HepG2 (cell line): Measurements from ENCODE around the gene MTFP1. TPM values are rescaled to one million over a fixed set of nuclear protein-coding genes. Genes with fewer than 3 reads are reported as not detected.

ENCODE experiments used
- ATAC-seq: fragments of 200-7000 bp; cut with Tn5 transposase; 3 replicates; pipeline ENCODE4 v1.9.1; 2020; ENCODE audit warnings: mild to moderate bottlenecking, moderate library complexity
- BruUV-seq: library from RNA; stranded (reverse); fragments of 400-500 nt; replicated peaks from 2 replicates; lab custom pipeline; 2021; lab: Mats Ljungman, UMichigan
- CTCF ChIA-PET: fragments of 300-600 bp; formaldehyde crosslinking; extraction: SDS; loops from one replicate; lab custom pipeline; 2021; ENCODE audit warnings: low total read pairs, inconsistent platforms, low intra/inter-chr PET ratio; lab: Yijun Ruan, JAX
- POLR2A ChIA-PET: fragments of 350-600 bp; sonication (Branson Sonifier 250); formaldehyde crosslinking; loops from one replicate; lab custom pipeline; 2020; ENCODE audit warnings: antibody characterized with exemption, inconsistent platforms; lab: Yijun Ruan, JAX
- DNase-seq: peaks from one replicate; pipeline ENCODE4 v3.0.0-alpha.2; 2015; ENCODE audit warnings: low spot score
- FAIRE-seq: peaks from 3 replicates; lab custom pipeline; 2011; peaks lifted over from hg19 to GRCh38; lab: Jason Lieb, UNC
- H2AFZ ChIP-seq: one replicate; pipeline ENCODE4 v1.6.1; 2011; ENCODE audit warnings: low read length, inconsistent platforms
- H3K27ac ChIP-seq: fragments of 300-600 bp; 3 replicates; pipeline ENCODE4 v1.8.0; 2011; ENCODE audit warnings: mixed run types, mild to moderate bottlenecking, mixed read lengths, low read length, inconsistent platforms; ENCODE audit not compliant: insufficient read depth; ENCODE audit errors: extremely low read length
- H3K27me3 ChIP-seq, 2 experiments: fragments of 200-600 bp in 1 of 2; 2 replicates in 1 of 2; 3 replicates in 1 of 2; pipeline versions ENCODE4 v1.6.0 to v1.8.0; 2011; ENCODE audit warnings: low read length in 2 of 2, mild to moderate bottlenecking in 2 of 2, moderate library complexity in 2 of 2, inconsistent platforms in 1 of 2; ENCODE audit not compliant: insufficient read depth in 2 of 2, control insufficient read depth in 1 of 2
- H3K36me3 ChIP-seq, 2 experiments: fragments of 200-600 bp in 1 of 2; replicated peaks in 1 of 2; 2 replicates in 1 of 2; 3 replicates in 1 of 2; pipeline versions ENCODE4 v1.5.1 to v1.8.0; 2011; ENCODE audit warnings: low read length in 2 of 2, inconsistent platforms in 1 of 2; ENCODE audit not compliant: insufficient read depth in 2 of 2, control insufficient read depth in 1 of 2
- H3K4me1 ChIP-seq: 2 replicates; pipeline ENCODE4 v1.5.1; 2012; ENCODE audit warnings: low read length, inconsistent platforms; ENCODE audit not compliant: insufficient read depth
- H3K4me2 ChIP-seq: 2 replicates; pipeline ENCODE4 v1.6.0; 2011; ENCODE audit warnings: low read depth, low read length, inconsistent platforms
- H3K4me3 ChIP-seq, 3 experiments: fragments of 200-600 bp in 1 of 3; sonication (generic), shearing (Covaris generic) in 1 of 3; replicated peaks in 1 of 3; 2 replicates each; pipeline ENCODE4 v1.5.1; 2011 to 2016; ENCODE audit warnings: low read length in 3 of 3, inconsistent platforms in 2 of 3, low read depth in 2 of 3, mild to moderate bottlenecking in 2 of 3, control low read depth in 1 of 3, mixed read lengths in 1 of 3; ENCODE audit not compliant: insufficient read depth in 1 of 3
- H3K79me2 ChIP-seq: one replicate; pipeline ENCODE4 v1.6.1; 2011; ENCODE audit warnings: low read length, inconsistent platforms; ENCODE audit not compliant: insufficient read depth
- H3K9ac ChIP-seq: 2 replicates; pipeline ENCODE4 v1.6.0; 2011; ENCODE audit warnings: mild to moderate bottlenecking, low read depth, low read length, inconsistent platforms; ENCODE audit not compliant: insufficient read depth
- H3K9me3 ChIP-seq: 2 replicates; pipeline ENCODE4 v1.5.1; 2012; ENCODE audit warnings: mild to moderate bottlenecking, low read length
- H4K20me1 ChIP-seq: 2 replicates; pipeline ENCODE4 v1.6.0; 2011; ENCODE audit warnings: inconsistent platforms, mild to moderate bottlenecking, low read length, moderate library complexity; ENCODE audit not compliant: insufficient read depth
- E2F5 ChIP-seq: sonication (generic); formaldehyde crosslinking; conservative IDR thresholded peaks from 2 replicates; pipeline ENCODE4 v1.4.0; 2020; ENCODE audit warnings: missing genetic modification reagents
- HDAC2 ChIP-seq: sonication (generic); formaldehyde crosslinking; IDR thresholded peaks from 2 replicates; pipeline ENCODE4 v1.4.0; 2020; ENCODE audit warnings: missing genetic modification reagents
- HNF4G ChIP-seq, 2 experiments: sonication (generic) in 1 of 2; formaldehyde crosslinking in 1 of 2; IDR thresholded peaks; 2 replicates each; pipeline versions ENCODE4 v1.4.0 to v1.6.1; 2011 to 2020; ENCODE audit warnings: borderline replicate concordance in 2 of 2, low read depth in 2 of 2, mild to moderate bottlenecking in 2 of 2, low read length in 1 of 2, missing genetic modification reagents in 1 of 2, moderate library complexity in 1 of 2
- IRF2 ChIP-seq: IDR thresholded peaks from 2 replicates; pipeline ENCODE4 v1.6.1; 2018; ENCODE audit warnings: missing genetic modification reagents, missing compliant biosample characterization
- KMT2A ChIP-seq: sonication (generic); formaldehyde crosslinking; IDR thresholded peaks from 2 replicates; pipeline ENCODE4 v1.4.0; 2020; ENCODE audit warnings: missing genetic modification reagents
- MAFF ChIP-seq: IDR thresholded peaks from 2 replicates; pipeline ENCODE4 v1.6.1; 2011; ENCODE audit warnings: low read depth, low read length, improper control_type of control experiment
- MAFK ChIP-seq, 2 experiments: IDR thresholded peaks in 1 of 2; conservative IDR thresholded peaks in 1 of 2; 2 replicates each; pipeline ENCODE4 v1.6.1; 2011; ENCODE audit warnings: improper control_type of control experiment in 2 of 2, low read length in 2 of 2
- MBNL3 ChIP-seq: fragments of 250-450 bp; sonication (Bioruptor Pico); conservative IDR thresholded peaks from 2 replicates; pipeline ENCODE4 v1.8.0; 2022; ENCODE audit warnings: mild to moderate bottlenecking, inconsistent platforms
- MTA1 ChIP-seq: sonication (generic); formaldehyde crosslinking; IDR thresholded peaks from 2 replicates; pipeline ENCODE4 v1.4.0; 2020; ENCODE audit warnings: missing genetic modification reagents, mild to moderate bottlenecking, borderline replicate concordance
- PHF5A ChIP-seq: IDR thresholded peaks from one replicate; pipeline ENCODE4 v1.6.1; 2018; ENCODE audit warnings: low read depth, missing genetic modification reagents; ENCODE audit not compliant: unreplicated experiment
- SMC3 ChIP-seq: IDR thresholded peaks from 2 replicates; pipeline ENCODE4 v1.6.1; 2011; ENCODE audit warnings: low read length, improper control_type of control experiment
- SNRNP70 ChIP-seq: fragments of 200-400 bp; formaldehyde crosslinking; IDR thresholded peaks from 2 replicates; pipeline ENCODE4 v1.6.1; 2017; ENCODE audit warnings: mild to moderate bottlenecking, low read depth, low read length, moderate library complexity
- SP5 ChIP-seq: IDR thresholded peaks from 2 replicates; pipeline ENCODE4 v1.6.1; 2016; ENCODE audit warnings: low read depth, borderline replicate concordance
- WGBS: methylation state at CpG from one replicate; pipeline ENCODE4 v1.1.6; 2017; ENCODE audit warnings: low lambda C conversion rate; 5-methylcytosine and 5-hydroxymethylcytosine counted together
- in situ Hi-C: cut with HindIII; loops from 2 replicates; pipeline ENCODE4 v1.10.0; 2017; ENCODE audit warnings: low pct_unique_long_range_greater_than_20kb; ENCODE audit not compliant: extremely low pct_ligation_motif_present
- intact Hi-C: fragments of 100-400 bp; cut with micrococcal nuclease; formaldehyde crosslinking; loops from one replicate; pipeline ENCODE4 v1.10.0; 2022; ENCODE audit not compliant: unreplicated experiment
- polyA plus RNA-seq, 8 experiments: library from polyadenylated mRNA; depleted of rRNA in 3 of 8; stranded (reverse) in 7 of 8; unstranded in 1 of 8; fragments of >200 nt; fragmentation: Illumina TruSeq in 4 of 8; extraction: Trizol in 4 of 8; gene quantifications; 2 replicates each; pipeline versions ENCODE4 v1.2.1 to v1.2.3, GENCODE V29; 2011 to 2016; ENCODE audit warnings: low read depth in 4 of 8, missing spikeins in 1 of 8, mixed read lengths in 1 of 8; ENCODE audit not compliant: insufficient read depth in 1 of 8
- total RNA-seq, 5 experiments: library from RNA; depleted of rRNA; stranded (reverse); fragments of >200 nt; fragmentation: Illumina TruSeq; extraction: Trizol; gene quantifications; 2 replicates each; pipeline ENCODE4 v1.2.3, GENCODE V29; 2016; ENCODE audit warnings: low read depth in 1 of 5
- TF ChIP-seq, protein P1 (sequence below): sonication (generic); formaldehyde crosslinking; IDR thresholded peaks from 2 replicates; pipeline ENCODE4 v1.4.0; 2020; ENCODE audit warnings: missing genetic modification reagents

Gene MTFP1
- total and polyA plus RNA-seq, 2 of the 13 experiments (the other 11 are each of a cell fraction or from before 2014, with no cell fraction given): 29.5 to 45.6 TPM

GRCh38 chr22:30432096-30432495 is 6.5 kb downstream of the MTFP1 start:
- in situ Hi-C loops: no loop called here
- POLR2A ChIA-PET: interaction anchor here (2.8 kb wide), 1 partner anchor 9 kb away, joined by 26 read pairs; no protein-coding TSS in a partner anchor
- H3K4me1 ChIP-seq: peaks cover 42% of the 10 kb centered on the region
- H3K4me2 ChIP-seq: no peak overlapping the region
- H4K20me1 ChIP-seq: no peaks in the 10 kb centered on the region
- H3K4me3 ChIP-seq: no peak overlapping the region
- no peak overlapping the region for H3K27ac ChIP-seq
- TF ChIP-seq, protein P1, sequence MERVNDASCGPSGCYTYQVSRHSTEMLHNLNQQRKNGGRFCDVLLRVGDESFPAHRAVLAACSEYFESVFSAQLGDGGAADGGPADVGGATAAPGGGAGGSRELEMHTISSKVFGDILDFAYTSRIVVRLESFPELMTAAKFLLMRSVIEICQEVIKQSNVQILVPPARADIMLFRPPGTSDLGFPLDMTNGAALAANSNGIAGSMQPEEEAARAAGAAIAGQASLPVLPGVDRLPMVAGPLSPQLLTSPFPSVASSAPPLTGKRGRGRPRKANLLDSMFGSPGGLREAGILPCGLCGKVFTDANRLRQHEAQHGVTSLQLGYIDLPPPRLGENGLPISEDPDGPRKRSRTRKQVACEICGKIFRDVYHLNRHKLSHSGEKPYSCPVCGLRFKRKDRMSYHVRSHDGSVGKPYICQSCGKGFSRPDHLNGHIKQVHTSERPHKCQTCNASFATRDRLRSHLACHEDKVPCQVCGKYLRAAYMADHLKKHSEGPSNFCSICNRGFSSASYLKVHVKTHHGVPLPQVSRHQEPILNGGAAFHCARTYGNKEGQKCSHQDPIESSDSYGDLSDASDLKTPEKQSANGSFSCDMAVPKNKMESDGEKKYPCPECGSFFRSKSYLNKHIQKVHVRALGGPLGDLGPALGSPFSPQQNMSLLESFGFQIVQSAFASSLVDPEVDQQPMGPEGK (CRISPR knock-in tag): 0 out of 2 replicates have a peak, but pooled peaks have one; percentile 5
- peak in 1 of 2 experiments; percentile 5; a peak in 1 of 4 replicates for TF ChIP-seq MAFK (conservative IDR thresholded peaks at IDR 0.05 in 1 of 2, IDR thresholded peaks at IDR 0.05 in 1 of 2; ENCODE audit: low read length in 2 of 2)
- 0 out of 2 replicates have a peak, but pooled peaks have one; percentile 9 for TF ChIP-seq MAFF
- TF ChIP-seq SNRNP70: no peak
- TF ChIP-seq, all 625 proteins: peak for 3
- Histone ChIP-seq H3K27me3 (no peaks in the 10 kb centered on the region), H3K79me2 (no peaks in the 10 kb centered on the region), H3K9ac (no peak overlapping the region), H3K36me3 (peaks cover 0 to 5% of the 10 kb centered on the region in 2 experiments; a peak in 2 of 5 replicates), H3K9me3 (no peaks in the 10 kb centered on the region), H2AFZ (no peak overlapping the region)
- CTCF ChIA-PET: interaction anchor here (1.1 kb wide), 1 partner anchor 41 kb away, joined by 4 read pairs; no protein-coding TSS in a partner anchor
- intact Hi-C loops: no loop called here
- peak; percentile 68 for ATAC-seq
- WGBS: 23% methylated on average over 3 of the region's 4 CpGs
- no peak for FAIRE-seq
- DNase-seq: no peak
- no TSS peak for BruUV-seq

DNA sequence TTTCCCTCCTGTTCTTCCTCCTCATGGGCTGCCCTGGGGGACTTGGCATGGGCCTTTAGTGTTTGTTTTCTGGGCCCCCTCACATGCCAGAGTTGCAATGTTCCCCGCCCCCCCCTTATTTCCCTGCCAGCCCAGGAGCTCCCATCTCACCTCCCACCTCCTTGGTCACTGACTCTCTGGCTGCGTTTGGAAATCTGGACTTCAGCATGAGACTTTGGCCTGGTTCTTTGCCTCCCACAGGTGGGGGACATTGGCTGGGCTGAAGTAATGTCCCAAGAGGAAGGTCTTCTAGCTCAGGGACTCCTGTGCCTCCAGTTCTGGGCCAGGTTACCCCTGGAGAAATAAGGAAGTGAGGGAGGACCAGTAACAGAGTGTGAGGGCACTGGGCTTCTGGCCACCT is 7.0 kb downstream of the MTFP1 start:
- in situ Hi-C loops (no loop called here), intact Hi-C loops (no loop called here)
- no TSS peak for BruUV-seq
- TF ChIP-seq MBNL3: no peak
- no peak for TF ChIP-seq SMC3
- TF ChIP-seq PHF5A: no peak
- no peak for TF ChIP-seq IRF2
- no peak for TF ChIP-seq HDAC2
- TF ChIP-seq SP5: no peak
- TF ChIP-seq E2F5 (CRISPR knock-in tag): no peak
- peak; percentile 39; the same call in 1 of the 2 replicates for TF ChIP-seq HNF4G (IDR thresholded peaks at IDR 0.05; ENCODE audit: borderline replicate concordance, low read depth, low read length)
- TF ChIP-seq HNF4G (CRISPR knock-in tag; IDR thresholded peaks at IDR 0.05; ENCODE audit: borderline replicate concordance, low read depth): no peak
- TF ChIP-seq MTA1 (CRISPR knock-in tag): 0 out of 2 replicates have a peak, but pooled peaks have one; percentile 33
- no peak for TF ChIP-seq KMT2A (CRISPR knock-in tag)

More for the DNA sequence above, 7.0 kb downstream of the MTFP1 start:
- Histone ChIP-seq H3K4me3 (no peak overlapping the region), H3K4me2 (peak overlapping the region; percentile 32; the same call in 1 of the 2 replicates), H3K79me2 (no peaks in the 10 kb centered on the region), H3K4me1 (peaks cover 42% of the 10 kb centered on the region), H2AFZ (no peak overlapping the region), H3K9ac (no peak overlapping the region), H3K27ac (no peak overlapping the region), H3K27me3 (0 out of 5 replicates have a peak, but pooled peaks cover 0 to 1% of the 10 kb centered on the region in 2 experiments), H3K36me3 (peaks cover 0 to under 1% of the 10 kb centered on the region in 2 experiments; a peak in 2 of 5 replicates), H4K20me1 (no peaks in the 10 kb centered on the region), H3K9me3 (no peaks in the 10 kb centered on the region)
- ATAC-seq (peak; percentile 15), DNase-seq (no peak), FAIRE-seq (no peak)
- WGBS: 0% methylated on average over 2 of the region's 2 CpGs
- ChIA-PET POLR2A (interaction anchor here (1.3 to 2.8 kb wide), 2 partner anchors 9 to 14 kb away, joined by 4 to 26 read pairs; no protein-coding TSS in a partner anchor), CTCF (interaction anchor here (1.1 kb wide), 1 partner anchor 41 kb away, joined by 4 read pairs; no protein-coding TSS in a partner anchor)
